Naive thymus-derived CD4-positive, alpha-beta T cell (primary cell): Measurements from ENCODE around the gene LRPAP1. TPM values are rescaled to one million over a fixed set of nuclear protein-coding genes. Genes with fewer than 3 reads are reported as not detected.
A peak's percentile ranks its signal among the peaks of the same experiment; 100 is the strongest.

Experiments used
- ATAC-seq: fragments of 150-1000 bp; cut with Tn5 transposase; 2 replicates; pipeline ENCODE4 v1.10.0; 2021; ENCODE audit warnings: mild to moderate bottlenecking, moderate library complexity
- CTCF ChIA-PET: fragments of 350-600 bp; sonication (Branson Sonifier 250); formaldehyde crosslinking; loops from one replicate; lab custom pipeline; 2021; ENCODE audit warnings: antibody characterized with exemption; lab: Charles Lee
- POLR2A ChIA-PET: fragments of 350-600 bp; sonication (Branson Sonifier 250); formaldehyde crosslinking; loops from one replicate; lab custom pipeline; 2021; ENCODE audit warnings: antibody characterized with exemption, inconsistent platforms; lab: Charles Lee
- DNase-seq, 9 donors: peaks; one replicate each; pipeline versions ENCODE4 v3.0.0 to v3.0.0-alpha.2; 2020 to 2022; ENCODE audit warnings: mixed read lengths in 1 of 9
- H3K27ac ChIP-seq: one replicate; pipeline ENCODE4 v1.7.0; 2013; ENCODE audit warnings: mild to moderate bottlenecking, low read depth, low read length, moderate library complexity
- H3K27me3 ChIP-seq, 2 donors: one replicate each; pipeline ENCODE4 v1.7.0; 2013; ENCODE audit warnings: low read length in 2 of 2, mild to moderate bottlenecking in 2 of 2, moderate library complexity in 2 of 2; ENCODE audit not compliant: control insufficient read depth in 2 of 2, insufficient read depth in 2 of 2
- H3K36me3 ChIP-seq, 3 experiments: 1 replicate in 2 of 3; 2 replicates in 1 of 3; pipeline ENCODE4 v1.7.0; 2013; ENCODE audit warnings: low read length in 3 of 3, mild to moderate bottlenecking in 3 of 3, moderate library complexity in 1 of 3; ENCODE audit not compliant: insufficient read depth in 3 of 3, control insufficient read depth in 2 of 3
- H3K4me1 ChIP-seq, 2 donors: one replicate each; pipeline ENCODE4 v1.7.0; 2013; ENCODE audit warnings: low read length in 2 of 2, mild to moderate bottlenecking in 2 of 2, moderate library complexity in 1 of 2; ENCODE audit not compliant: control insufficient read depth in 2 of 2, insufficient read depth in 2 of 2
- H3K4me3 ChIP-seq: 2 replicates; pipeline ENCODE4 v1.7.0; 2013; ENCODE audit warnings: mild to moderate bottlenecking, low read length
- H3K9me3 ChIP-seq, 3 experiments: 1 replicate in 2 of 3; 2 replicates in 1 of 3; pipeline ENCODE4 v1.7.0; 2013; ENCODE audit warnings: low read length in 3 of 3; ENCODE audit not compliant: control insufficient read depth in 2 of 3
- H3K27ac Mint-ChIP-seq, 9 donors: one replicate each; pipeline ENCODE4 v1.8.0; 2020 to 2022; ENCODE audit warnings: mixed read lengths in 9 of 9, mild to moderate bottlenecking in 8 of 9, moderate library complexity in 5 of 9, inconsistent platforms in 2 of 9
- H3K27me3 Mint-ChIP-seq, 5 donors: one replicate each; pipeline ENCODE4 v1.8.0; 2021 to 2022; ENCODE audit warnings: mixed read lengths in 5 of 5, mild to moderate bottlenecking in 1 of 5
- H3K36me3 Mint-ChIP-seq, 5 donors: one replicate each; pipeline ENCODE4 v1.8.0; 2020 to 2022; ENCODE audit warnings: mixed read lengths in 5 of 5, mild to moderate bottlenecking in 3 of 5, inconsistent platforms in 1 of 5
- H3K4me1 Mint-ChIP-seq, 7 donors: one replicate each; pipeline ENCODE4 v1.8.0; 2020 to 2022; ENCODE audit warnings: mixed read lengths in 7 of 7, mild to moderate bottlenecking in 3 of 7, inconsistent platforms in 1 of 7
- H3K4me3 Mint-ChIP-seq, 10 donors: one replicate each; pipeline ENCODE4 v1.8.0; 2020 to 2022; ENCODE audit warnings: mild to moderate bottlenecking in 10 of 10, mixed read lengths in 10 of 10, moderate library complexity in 6 of 10, inconsistent platforms in 2 of 10
- H3K9me3 Mint-ChIP-seq, 11 donors: one replicate each; pipeline ENCODE4 v1.8.0; 2020 to 2022; ENCODE audit warnings: mixed read lengths in 11 of 11, mild to moderate bottlenecking in 4 of 11, inconsistent platforms in 1 of 11, moderate library complexity in 1 of 11
- intact Hi-C, 2 donors: fragments of 100-400 bp; cut with micrococcal nuclease; formaldehyde crosslinking; loops; one replicate each; pipeline ENCODE4 v1.15.1; 2023
- polyA plus RNA-seq, 2 donors: library from polyadenylated mRNA; unstranded; fragments of 300-500 nt; fragmentation: Illumina TruSeq; gene quantifications; one replicate each; pipeline ENCODE4 v1.2.3, GENCODE V29; 2021
- total RNA-seq, 6 experiments: library from RNA in 5 of 6; stranded (reverse) in 5 of 6; gene quantifications; 1 replicate in 5 of 6; 2 replicates in 1 of 6; pipeline ENCODE4 v1.2.3 and lab custom pipeline; 2021 to 2026

Gene LRPAP1
- total and polyA plus RNA-seq, 7 experiments from 2014 or later, result 65.2 to 126 (median 80.9) TPM

- no peak overlapping the region for H3K4me3 Mint-ChIP-seq
- ATAC-seq (no peak), DNase-seq (no peak)
- Histone ChIP-seq H3K4me3 (no peak overlapping the region), H3K27me3 (no peaks in the 10 kb centered on the region), H3K27ac (no peak overlapping the region), H3K36me3 (peaks cover 0 to 67% (median 3%) of the 10 kb centered on the region in 3 experiments), H3K4me1 (no peaks in the 10 kb centered on the region), H3K9me3 (no peaks in the 10 kb centered on the region)
- H3K27ac Mint-ChIP-seq, result no peak overlapping the region
- ChIA-PET CTCF (interaction anchor here (1.1 kb wide), 1 partner anchor 24 kb away, joined by 3 read pairs; no protein-coding TSS in a partner anchor), POLR2A (no interaction called here)
- H3K4me1 Mint-ChIP-seq, result peaks cover 0 to 14% (median 5%) of the 10 kb centered on the region in 7 donors
- peaks cover 0 to 2% (median 0%) of the 10 kb centered on the region in 11 donors for H3K9me3 Mint-ChIP-seq
- intact Hi-C loops, result no loop called here
- no peaks in the 10 kb centered on the region for H3K27me3 Mint-ChIP-seq
- H3K36me3 Mint-ChIP-seq, result peaks cover 13 to 41% (median 24%) of the 10 kb centered on the region in 5 donors
These were observed 27.0 kb downstream of the LRPAP1 start for GRCh38 chr4:3505231-3505630.

GRCh38 chr4:3502941-3503936 lies 29.0 kb downstream of the LRPAP1 start:
- Mint-ChIP-seq H3K9me3 (no peaks in the 10 kb centered on the region), H3K27ac (peak overlapping the region in 2 of 9 donors; percentile 28 to 42), H3K36me3 (peaks cover 6 to 27% (median 12%) of the 10 kb centered on the region in 5 donors), H3K27me3 (no peaks in the 10 kb centered on the region), H3K4me3 (no peak overlapping the region), H3K4me1 (peaks cover 0 to 7% (median 5%) of the 10 kb centered on the region in 7 donors)
- POLR2A ChIA-PET, result no interaction called here
- Histone ChIP-seq H3K27ac (no peak overlapping the region), H3K27me3 (no peaks in the 10 kb centered on the region), H3K9me3 (no peaks in the 10 kb centered on the region), H3K4me1 (no peaks in the 10 kb centered on the region), H3K4me3 (no peak overlapping the region), H3K36me3 (peaks cover 0 to 50% (median 3%) of the 10 kb centered on the region in 3 experiments)
- CTCF ChIA-PET, result no interaction called here
- intact Hi-C loops, result no loop called here
- ATAC-seq, result no peak
- no peak for DNase-seq

GRCh38 chr4:3501825-3502425 lies 30.3 kb downstream of the LRPAP1 start:
- Histone ChIP-seq H3K27ac (no peak overlapping the region), H3K4me3 (no peak overlapping the region), H3K4me1 (no peaks in the 10 kb centered on the region), H3K9me3 (no peaks in the 10 kb centered on the region), H3K27me3 (no peaks in the 10 kb centered on the region), H3K36me3 (peaks cover 0 to 46% (median 3%) of the 10 kb centered on the region in 3 experiments)
- peaks cover 0 to under 1% (median 0%) of the 10 kb centered on the region in 11 donors for H3K9me3 Mint-ChIP-seq
- CTCF ChIA-PET, result no interaction called here
- intact Hi-C loops, result no loop called here
- ATAC-seq (no peak), DNase-seq (no peak)
- H3K36me3 Mint-ChIP-seq, result peaks cover 4 to 16% (median 5%) of the 10 kb centered on the region in 5 donors
- H3K4me3 Mint-ChIP-seq, result no peak overlapping the region
- peaks cover 0 to 7% (median 4%) of the 10 kb centered on the region in 7 donors for H3K4me1 Mint-ChIP-seq
- POLR2A ChIA-PET, result no interaction called here
- H3K27ac Mint-ChIP-seq, result peak overlapping the region in 1 of 9 donors; percentile 48
- H3K27me3 Mint-ChIP-seq, result peaks cover 0 to 2% (median 0%) of the 10 kb centered on the region in 5 donors

- Mint-ChIP-seq H3K27ac (peak overlapping the region in 2 of 9 donors; percentile 17 to 48), H3K4me3 (no peak overlapping the region), H3K36me3 (peaks cover 4 to 14% (median 5%) of the 10 kb centered on the region in 5 donors), H3K9me3 (peaks cover 0 to 2% (median 0%) of the 10 kb centered on the region in 11 donors), H3K4me1 (peaks cover 0 to 7% (median 5%) of the 10 kb centered on the region in 7 donors), H3K27me3 (peaks cover 0 to 5% (median 0%) of the 10 kb centered on the region in 5 donors)
- no peaks in the 10 kb centered on the region for H3K27me3 ChIP-seq
- CTCF ChIA-PET, result no interaction called here
- H3K27ac ChIP-seq, result no peak overlapping the region
- intact Hi-C loops, result no loop called here
- ATAC-seq (no peak), DNase-seq (no peak)
- peaks cover 0 to 40% (median 3%) of the 10 kb centered on the region in 3 experiments for H3K36me3 ChIP-seq
- no peak overlapping the region for H3K4me3 ChIP-seq
- no peaks in the 10 kb centered on the region for H3K4me1 ChIP-seq
- no peaks in the 10 kb centered on the region for H3K9me3 ChIP-seq
- POLR2A ChIA-PET, result no interaction called here
These were observed 30.9 kb downstream of the LRPAP1 start for GRCh38 chr4:3501126-3501824.

- Histone ChIP-seq H3K4me1 (no peaks in the 10 kb centered on the region), H3K27ac (no peak overlapping the region), H3K36me3 (peaks cover 0 to 35% (median 0%) of the 10 kb centered on the region in 3 experiments), H3K9me3 (no peaks in the 10 kb centered on the region), H3K27me3 (no peaks in the 10 kb centered on the region), H3K4me3 (no peak overlapping the region)
- H3K4me1 Mint-ChIP-seq, result peaks cover 0 to 7% (median 5%) of the 10 kb centered on the region in 7 donors
- no peak for ATAC-seq
- POLR2A ChIA-PET, result no interaction called here
- CTCF ChIA-PET, result no interaction called here
- no peak overlapping the region for H3K4me3 Mint-ChIP-seq
- DNase-seq, result no peak
- H3K27ac Mint-ChIP-seq, result no peak overlapping the region
- peaks cover 0 to 5% (median 0%) of the 10 kb centered on the region in 5 donors for H3K27me3 Mint-ChIP-seq
- peaks cover 4 to 11% (median 5%) of the 10 kb centered on the region in 5 donors for H3K36me3 Mint-ChIP-seq
- intact Hi-C loops, result no loop called here
- peaks cover 0 to 2% (median 0%) of the 10 kb centered on the region in 11 donors for H3K9me3 Mint-ChIP-seq
These were observed 31.6 kb downstream of the LRPAP1 start for GRCh38 chr4:3500634-3501101.

- Histone ChIP-seq H3K27me3 (no peaks in the 10 kb centered on the region), H3K36me3 (peaks cover 0 to 30% (median 0%) of the 10 kb centered on the region in 3 experiments), H3K27ac (no peak overlapping the region), H3K9me3 (no peaks in the 10 kb centered on the region), H3K4me1 (no peaks in the 10 kb centered on the region), H3K4me3 (no peak overlapping the region)
- peaks cover 0 to 7% (median 5%) of the 10 kb centered on the region in 7 donors for H3K4me1 Mint-ChIP-seq
- no peak overlapping the region for H3K4me3 Mint-ChIP-seq
- H3K36me3 Mint-ChIP-seq, result peaks cover 4 to 9% (median 5%) of the 10 kb centered on the region in 5 donors
- H3K9me3 Mint-ChIP-seq, result peaks cover 0 to 2% (median 0%) of the 10 kb centered on the region in 11 donors
- no peak for ATAC-seq
- H3K27ac Mint-ChIP-seq, result no peak overlapping the region
- DNase-seq, result no peak
- H3K27me3 Mint-ChIP-seq, result peaks cover 0 to 7% (median 0%) of the 10 kb centered on the region in 5 donors
- ChIA-PET CTCF (no interaction called here), POLR2A (no interaction called here)
- intact Hi-C loops, result no loop called here
These were observed 32.1 kb downstream of the LRPAP1 start for GRCh38 chr4:3500111-3500510.
